HUDEP-2 (cell line): Measurements from ENCODE around the gene SCN2A.
"Not testable (repeated sequence)": the region's sequence is repeated elsewhere in the genome, so short reads cannot be mapped to it uniquely, and the experiment has no call there.

Source experiments
- DNase-seq, 76 experiments: peaks; one replicate each; lab custom pipeline; 2025; ENCODE audit not compliant: unreplicated experiment in 76 of 76; lab: John Stamatoyannopoulos, UW

SCN2A gene

GRCh38 chr2:165248238-165248637, 9.0 kb downstream of the SCN2A start:
- no peak for DNase-seq

GRCh38 chr2:165251366-165251765, 12.2 kb downstream of the SCN2A start:
- peak in 2 of 76 experiments; percentile 4 to 8 for DNase-seq

GRCh38 chr2:165253178-165253577, 14.0 kb downstream of the SCN2A start:
- DNase-seq, result no peak

- DNase-seq, result no peak
Measured at GRCh38 chr2:165256618-165257017, 17.4 kb downstream of the SCN2A start.

GRCh38 chr2:165260347-165260746, 21.1 kb downstream of the SCN2A start:
- not testable (repeated sequence) for DNase-seq

GRCh38 chr2:165268754-165269153, 29.5 kb downstream of the SCN2A start:
- peak in 1 of 76 experiments; percentile 10 for DNase-seq

- no peak for DNase-seq
Measured at GRCh38 chr2:165273176-165273575, 34.0 kb downstream of the SCN2A start.

GRCh38 chr2:165274698-165275097, 35.5 kb downstream of the SCN2A start:
- no peak for DNase-seq

- no peak for DNase-seq
Measured at GRCh38 chr2:165275932-165276331, 36.7 kb downstream of the SCN2A start.

GRCh38 chr2:165277295-165277694, 38.1 kb downstream of the SCN2A start:
- DNase-seq, result no peak

- DNase-seq, result no peak
Measured at GRCh38 chr2:165277860-165278656, 38.8 kb downstream of the SCN2A start.

GRCh38 chr2:165280356-165280755, 41.1 kb downstream of the SCN2A start:
- no peak for DNase-seq

GRCh38 chr2:165281387-165281786, 42.2 kb downstream of the SCN2A start:
- DNase-seq, result no peak

GRCh38 chr2:165283342-165283741, 44.1 kb downstream of the SCN2A start:
- DNase-seq, result no peak

- no peak for DNase-seq
Measured at GRCh38 chr2:165287094-165287778, 48.0 kb downstream of the SCN2A start.

- DNase-seq, result no peak
Measured at GRCh38 chr2:165289069-165289468, 49.9 kb downstream of the SCN2A start.

GRCh38 chr2:165293440-165294420, 54.5 kb downstream of the SCN2A start:
- DNase-seq, result peak in 47 of 76 experiments; percentile 7 to 90 (median 69)

- DNase-seq, result no peak
Measured at GRCh38 chr2:165294912-165295311, 55.7 kb downstream of the SCN2A start.

- DNase-seq, result no peak
Measured at GRCh38 chr2:165295643-165296042, 56.4 kb downstream of the SCN2A start.

GRCh38 chr2:165305391-165306096, 66.3 kb downstream of the SCN2A start:
- peak in 16 of 76 experiments; percentile 8 to 54 (median 28) for DNase-seq
